Smooth muscle cell (in vitro differentiated cells): Measurements from ENCODE around the gene DDT. TPM values are rescaled to one million over a fixed set of nuclear protein-coding genes. Genes with fewer than 3 reads are reported as not detected.
"Not testable (repeated sequence)": the region's sequence is repeated elsewhere in the genome, so short reads cannot be mapped to it uniquely, and the experiment has no call there.

Experiments used
- DNase-seq: peaks from one replicate; lab custom pipeline; 2025; ENCODE audit not compliant: unreplicated experiment; lab: John Stamatoyannopoulos, UW
- H2AFZ ChIP-seq: fragments of 200-600 bp; sonication (generic); 2 replicates; pipeline ENCODE4 v1.6.0; 2016; ENCODE audit warnings: antibody characterized with exemption, low read depth, mild to moderate bottlenecking
- H3F3A ChIP-seq: fragments of 200-600 bp; sonication (generic); 2 replicates; pipeline ENCODE4 v1.6.0; 2017; ENCODE audit warnings: antibody characterized with exemption, low read depth
- H3K27ac ChIP-seq: fragments of 200-600 bp; sonication (generic); 2 replicates; pipeline ENCODE4 v1.5.1; 2016; ENCODE audit warnings: low read depth, mild to moderate bottlenecking
- H3K27me3 ChIP-seq: fragments of 200-600 bp; sonication (generic); 2 replicates; pipeline ENCODE4 v1.6.1; 2016; ENCODE audit warnings: low read depth, mild to moderate bottlenecking
- H3K36me3 ChIP-seq: fragments of 200-600 bp; sonication (generic); 2 replicates; pipeline ENCODE4 v1.5.1; 2016; ENCODE audit warnings: low read depth
- H3K4me1 ChIP-seq: fragments of 200-600 bp; sonication (generic); 2 replicates; pipeline ENCODE4 v1.5.1; 2016; ENCODE audit warnings: low read depth
- H3K4me2 ChIP-seq: fragments of 200-600 bp; sonication (generic); 2 replicates; pipeline ENCODE4 v1.6.0; 2016; ENCODE audit warnings: mild to moderate bottlenecking
- H3K4me3 ChIP-seq: fragments of 200-600 bp; sonication (generic); 2 replicates; pipeline ENCODE4 v1.5.1; 2016; ENCODE audit warnings: mild to moderate bottlenecking
- H3K79me2 ChIP-seq: fragments of 200-600 bp; sonication (generic); 2 replicates; pipeline ENCODE4 v1.6.0; 2016; ENCODE audit warnings: low read depth, mild to moderate bottlenecking
- H3K9ac ChIP-seq: fragments of 200-600 bp; sonication (generic); 2 replicates; pipeline ENCODE4 v1.6.0; 2016; ENCODE audit warnings: low read depth
- H3K9me3 ChIP-seq: fragments of 200-600 bp; sonication (generic); replicated peaks from 2 replicates; pipeline ENCODE4 v1.5.1; 2016; ENCODE audit warnings: low read depth
- H4K20me1 ChIP-seq: fragments of 200-600 bp; sonication (generic); 2 replicates; pipeline ENCODE4 v1.6.0; 2016; ENCODE audit warnings: low read depth
- WGBS: methylation state at CpG from one replicate; pipeline ENCODE4 v1.1.7; 2016; ENCODE audit warnings: low lambda C conversion rate; 5-methylcytosine and 5-hydroxymethylcytosine counted together
- polyA plus RNA-seq: library from polyadenylated mRNA; unstranded; fragments of >200 nt; fragmentation: Nextera tagmentation; extraction: Ambion mirVana; gene quantifications from 2 replicates; pipeline ENCODE4 v1.2.1, GENCODE V29; 2016
- total RNA-seq: library from RNA; depleted of rRNA; stranded (reverse); fragments of >200 nt; gene quantifications from 2 replicates; pipeline ENCODE4 v1.2.3, GENCODE V29; 2014
- TF ChIP-seq, protein P1 (sequence below): fragments of 200-600 bp; sonication (generic); IDR thresholded peaks from 2 replicates; pipeline ENCODE4 v1.5.1; 2017; ENCODE audit warnings: borderline replicate concordance, mild to moderate bottlenecking, antibody characterized with exemption; ENCODE audit not compliant: insufficient read depth, poor library complexity, severe bottlenecking

The DDT gene
- 54.7 and 57.8 TPM in 2 replicates for total RNA-seq
- 115 and 119 TPM in 2 replicates for polyA plus RNA-seq

DNA sequence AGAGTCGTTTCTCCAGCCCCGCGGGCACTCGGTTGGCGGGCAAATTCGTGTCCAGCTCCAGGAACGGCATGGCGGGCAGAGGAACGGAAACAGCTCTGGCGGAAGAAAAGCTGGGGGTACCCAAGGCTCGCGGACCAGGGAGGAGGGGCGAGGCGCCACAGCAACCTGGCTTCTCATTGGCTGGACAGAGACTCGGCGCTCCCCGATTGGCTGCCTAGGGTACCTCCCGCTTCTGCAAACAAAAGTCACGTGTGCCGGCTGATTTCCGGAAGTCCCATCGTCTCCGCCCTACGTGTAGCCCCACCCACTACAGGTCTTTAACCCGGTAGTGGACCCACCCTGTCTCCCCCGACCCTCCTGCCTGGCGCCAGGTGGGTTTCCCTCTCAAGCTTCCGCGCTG is at the start of gene DDT:
DDT (minus strand) TSS at position 97 of the 400 bp plus-strand sequence; CDS start at position 70, 27 bp downstream.
- H3K79me2 ChIP-seq, H3K4me3 ChIP-seq, H3K36me3 ChIP-seq, H3K9ac ChIP-seq, H3K4me2 ChIP-seq, H3K9me3 ChIP-seq, H2AFZ ChIP-seq, H4K20me1 ChIP-seq, DNase-seq, H3F3A ChIP-seq, H3K4me1 ChIP-seq, H3K27ac ChIP-seq, H3K27me3 ChIP-seq: not testable (repeated sequence)
- no CpG with 5 or more reads among the region's 29 CpGs for WGBS

DNA sequence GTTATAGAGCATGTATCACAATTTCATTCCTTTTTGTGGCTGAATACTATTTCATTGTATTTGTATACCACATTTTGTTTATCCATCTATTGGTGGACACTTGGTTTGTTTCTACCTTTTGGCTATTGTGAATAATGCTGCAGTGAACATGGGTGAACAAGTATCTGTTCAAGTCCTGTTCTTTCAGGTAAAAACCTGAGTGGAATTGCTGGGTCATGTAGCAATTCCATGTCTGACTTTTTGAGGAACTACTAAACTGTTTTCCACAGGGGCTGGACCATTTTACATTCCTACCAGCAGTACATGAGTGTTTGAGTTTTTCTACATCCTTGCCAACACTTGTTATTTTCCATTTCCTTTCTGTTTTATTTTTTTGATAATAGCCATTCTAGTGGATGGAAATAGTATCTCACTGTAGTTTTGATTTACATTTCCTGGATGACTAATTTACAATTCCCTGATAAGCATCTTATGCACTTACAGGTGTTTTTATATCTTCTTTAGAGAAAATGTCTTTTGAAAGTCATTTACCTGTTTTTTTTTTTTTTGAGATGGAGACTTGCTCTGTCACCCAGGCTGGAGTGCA is 49.1 kb upstream of the DDT start:
- no peaks in the 10 kb centered on the region for H3K27me3 ChIP-seq
- no peak for DNase-seq
- H4K20me1 ChIP-seq = peaks cover 100% of the 10 kb centered on the region
- H3F3A ChIP-seq = no peaks in the 10 kb centered on the region
- no peak overlapping the region for H3K9ac ChIP-seq
- no peak overlapping the region for H3K4me2 ChIP-seq
- no peak overlapping the region for H3K4me3 ChIP-seq
- H3K79me2 ChIP-seq = peaks cover 67% of the 10 kb centered on the region
- H3K36me3 ChIP-seq = no peaks in the 10 kb centered on the region
- no peaks in the 10 kb centered on the region for H3K4me1 ChIP-seq
- TF ChIP-seq, protein P1, sequence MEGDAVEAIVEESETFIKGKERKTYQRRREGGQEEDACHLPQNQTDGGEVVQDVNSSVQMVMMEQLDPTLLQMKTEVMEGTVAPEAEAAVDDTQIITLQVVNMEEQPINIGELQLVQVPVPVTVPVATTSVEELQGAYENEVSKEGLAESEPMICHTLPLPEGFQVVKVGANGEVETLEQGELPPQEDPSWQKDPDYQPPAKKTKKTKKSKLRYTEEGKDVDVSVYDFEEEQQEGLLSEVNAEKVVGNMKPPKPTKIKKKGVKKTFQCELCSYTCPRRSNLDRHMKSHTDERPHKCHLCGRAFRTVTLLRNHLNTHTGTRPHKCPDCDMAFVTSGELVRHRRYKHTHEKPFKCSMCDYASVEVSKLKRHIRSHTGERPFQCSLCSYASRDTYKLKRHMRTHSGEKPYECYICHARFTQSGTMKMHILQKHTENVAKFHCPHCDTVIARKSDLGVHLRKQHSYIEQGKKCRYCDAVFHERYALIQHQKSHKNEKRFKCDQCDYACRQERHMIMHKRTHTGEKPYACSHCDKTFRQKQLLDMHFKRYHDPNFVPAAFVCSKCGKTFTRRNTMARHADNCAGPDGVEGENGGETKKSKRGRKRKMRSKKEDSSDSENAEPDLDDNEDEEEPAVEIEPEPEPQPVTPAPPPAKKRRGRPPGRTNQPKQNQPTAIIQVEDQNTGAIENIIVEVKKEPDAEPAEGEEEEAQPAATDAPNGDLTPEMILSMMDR = no peak
- H3K27ac ChIP-seq = no peak overlapping the region
- H2AFZ ChIP-seq = no peak overlapping the region
- no peaks in the 10 kb centered on the region for H3K9me3 ChIP-seq

DNA sequence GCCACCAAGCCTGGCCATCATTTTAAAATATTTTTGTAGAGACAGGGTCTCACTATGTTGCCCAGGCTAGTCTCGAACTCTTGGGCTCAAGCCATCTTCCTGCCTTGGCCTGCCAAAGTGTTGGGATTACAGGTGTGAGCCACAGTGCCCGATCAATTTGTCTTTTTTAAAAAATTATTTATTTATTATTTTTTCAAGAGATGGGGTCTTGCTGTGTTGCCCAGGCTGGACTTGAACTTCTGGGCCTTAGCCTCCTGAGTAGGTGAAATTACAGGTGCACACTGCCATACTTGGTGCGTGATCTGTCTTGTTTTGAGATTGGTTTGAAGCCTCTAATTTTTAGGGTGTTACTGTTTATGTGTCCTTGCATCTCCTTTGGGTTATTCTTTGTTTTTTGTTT is 47.1 kb upstream of the DDT start:
- Histone ChIP-seq H3K27me3 (no peaks in the 10 kb centered on the region), H3K4me2 (no peak overlapping the region), H3K9me3 (no peaks in the 10 kb centered on the region), H4K20me1 (peaks cover 100% of the 10 kb centered on the region), H3K4me1 (no peaks in the 10 kb centered on the region), H3F3A (no peaks in the 10 kb centered on the region), H3K9ac (no peak overlapping the region), H2AFZ (no peak overlapping the region), H3K36me3 (no peaks in the 10 kb centered on the region), H3K4me3 (no peak overlapping the region), H3K79me2 (peaks cover 75% of the 10 kb centered on the region), H3K27ac (no peak overlapping the region)
- DNase-seq = no peak
- WGBS = 98% methylated on average over 3 of the region's 3 CpGs
- TF ChIP-seq, protein P1 = no peak

DNA sequence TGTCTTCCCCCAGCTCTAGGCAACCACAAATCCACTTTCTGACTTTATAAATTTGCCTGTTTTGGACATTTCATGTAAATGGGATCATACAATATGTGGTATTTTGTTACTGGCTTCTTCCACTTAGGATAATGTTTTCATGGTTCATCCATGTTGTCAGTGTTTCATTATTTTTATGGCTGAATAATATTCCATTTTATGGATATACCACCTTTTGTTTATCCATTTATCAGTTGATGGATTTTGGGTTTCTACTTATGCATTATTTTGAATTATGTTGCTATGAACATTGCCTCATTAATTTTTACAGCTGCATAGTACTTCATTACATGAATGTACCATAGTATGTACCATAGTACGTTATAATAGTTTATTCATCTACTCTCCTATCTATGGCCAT is 41.9 kb upstream of the DDT start:
- Histone ChIP-seq H3K9me3 (no peaks in the 10 kb centered on the region), H3K27me3 (no peaks in the 10 kb centered on the region), H3K4me2 (no peak overlapping the region), H3K4me3 (no peak overlapping the region), H3K4me1 (peaks cover 7% of the 10 kb centered on the region), H3K9ac (no peak overlapping the region), H3K27ac (no peak overlapping the region), H3K36me3 (no peaks in the 10 kb centered on the region), H3K79me2 (peaks cover 92% of the 10 kb centered on the region), H3F3A (no peaks in the 10 kb centered on the region), H2AFZ (no peak overlapping the region), H4K20me1 (peaks cover 73% of the 10 kb centered on the region)
- TF ChIP-seq, protein P1 = no peak
- DNase-seq = no peak
- WGBS = 93% methylated on average over 1 of the region's 1 CpG
